ENCODE results near the gene SMIM32.

The SMIM32 gene

DNA sequence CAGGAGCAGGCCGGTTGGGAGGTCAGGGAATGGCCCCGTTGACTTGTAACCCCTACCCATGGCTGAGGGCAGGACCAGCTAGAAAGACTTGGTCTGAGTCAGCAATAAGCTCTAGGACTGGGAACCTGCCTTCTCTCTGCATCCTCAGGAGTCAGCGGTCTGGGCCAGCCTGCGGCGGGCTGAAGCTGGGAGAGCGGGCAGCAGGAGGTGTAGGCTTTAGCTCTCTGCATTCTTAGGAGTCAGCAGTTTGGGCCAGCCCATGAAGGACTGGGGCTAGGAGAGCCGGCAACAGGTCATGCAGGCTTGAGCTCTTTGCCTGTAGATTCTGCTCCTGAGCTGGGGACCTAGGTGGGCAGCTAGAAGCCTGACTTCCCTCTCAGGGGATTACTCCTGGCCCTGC, 6.4 kb upstream of the SMIM32 start:
- TF ChIP-seq, protein P1, sequence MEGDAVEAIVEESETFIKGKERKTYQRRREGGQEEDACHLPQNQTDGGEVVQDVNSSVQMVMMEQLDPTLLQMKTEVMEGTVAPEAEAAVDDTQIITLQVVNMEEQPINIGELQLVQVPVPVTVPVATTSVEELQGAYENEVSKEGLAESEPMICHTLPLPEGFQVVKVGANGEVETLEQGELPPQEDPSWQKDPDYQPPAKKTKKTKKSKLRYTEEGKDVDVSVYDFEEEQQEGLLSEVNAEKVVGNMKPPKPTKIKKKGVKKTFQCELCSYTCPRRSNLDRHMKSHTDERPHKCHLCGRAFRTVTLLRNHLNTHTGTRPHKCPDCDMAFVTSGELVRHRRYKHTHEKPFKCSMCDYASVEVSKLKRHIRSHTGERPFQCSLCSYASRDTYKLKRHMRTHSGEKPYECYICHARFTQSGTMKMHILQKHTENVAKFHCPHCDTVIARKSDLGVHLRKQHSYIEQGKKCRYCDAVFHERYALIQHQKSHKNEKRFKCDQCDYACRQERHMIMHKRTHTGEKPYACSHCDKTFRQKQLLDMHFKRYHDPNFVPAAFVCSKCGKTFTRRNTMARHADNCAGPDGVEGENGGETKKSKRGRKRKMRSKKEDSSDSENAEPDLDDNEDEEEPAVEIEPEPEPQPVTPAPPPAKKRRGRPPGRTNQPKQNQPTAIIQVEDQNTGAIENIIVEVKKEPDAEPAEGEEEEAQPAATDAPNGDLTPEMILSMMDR (IDR thresholded peaks at IDR 0.05; ENCODE audit: extremely low read depth, insufficient read depth, missing control alignments): no peak
- in situ Hi-C loops (cut with MboI; ENCODE audit: low pct_unique_long_range_greater_than_20kb, low sequenced_read_pairs, unreplicated experiment): no loop called here
- DNase-seq (ENCODE audit: low spot score): no peak

GRCh38 chr5:136198453-136198852, 5.5 kb upstream of the SMIM32 start:
- DNase-seq (ENCODE audit: low spot score): no peak
- TF ChIP-seq, protein P1 (IDR thresholded peaks at IDR 0.05; ENCODE audit: extremely low read depth, insufficient read depth, missing control alignments): no peak
- in situ Hi-C loops (cut with MboI; ENCODE audit: low pct_unique_long_range_greater_than_20kb, low sequenced_read_pairs, unreplicated experiment): no loop called here

DNA sequence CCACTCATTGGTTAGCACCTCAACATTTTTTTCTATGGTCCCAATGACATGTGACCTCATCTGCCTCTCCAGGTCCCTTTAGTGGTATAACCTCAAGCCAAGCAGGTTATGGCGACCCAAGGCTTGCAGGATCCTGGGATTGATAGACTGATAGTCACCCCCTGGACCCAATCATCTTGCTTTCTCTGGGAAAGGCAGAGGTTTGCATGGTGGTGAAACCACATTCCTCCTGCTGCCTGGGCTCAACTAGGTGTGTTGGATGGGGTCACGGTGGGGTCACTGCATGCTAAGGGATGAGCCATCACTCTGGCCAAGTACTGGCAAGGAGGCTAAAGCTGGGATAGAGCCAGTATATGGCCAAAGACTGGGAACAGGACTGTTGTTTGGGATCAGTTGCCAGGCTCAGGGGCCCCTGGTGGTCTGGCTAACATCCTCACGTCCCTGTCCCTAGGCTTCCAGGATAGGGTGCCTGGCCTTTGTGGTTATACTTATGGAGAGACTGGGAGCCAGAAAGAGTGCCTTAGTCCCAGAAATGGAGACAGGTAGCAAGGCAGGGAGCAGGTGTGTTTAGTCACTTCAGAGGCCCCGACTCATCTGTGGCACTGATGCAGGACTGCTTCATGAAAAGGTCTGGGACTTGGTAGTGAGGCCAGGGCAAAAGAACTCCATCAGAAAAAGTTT, 4.6 kb upstream of the SMIM32 start:
- TF ChIP-seq, protein P1 (IDR thresholded peaks at IDR 0.05; ENCODE audit: extremely low read depth, insufficient read depth, missing control alignments): no peak
- in situ Hi-C loops (cut with MboI; ENCODE audit: low pct_unique_long_range_greater_than_20kb, low sequenced_read_pairs, unreplicated experiment): no loop called here
- DNase-seq (ENCODE audit: low spot score): no peak

DNA sequence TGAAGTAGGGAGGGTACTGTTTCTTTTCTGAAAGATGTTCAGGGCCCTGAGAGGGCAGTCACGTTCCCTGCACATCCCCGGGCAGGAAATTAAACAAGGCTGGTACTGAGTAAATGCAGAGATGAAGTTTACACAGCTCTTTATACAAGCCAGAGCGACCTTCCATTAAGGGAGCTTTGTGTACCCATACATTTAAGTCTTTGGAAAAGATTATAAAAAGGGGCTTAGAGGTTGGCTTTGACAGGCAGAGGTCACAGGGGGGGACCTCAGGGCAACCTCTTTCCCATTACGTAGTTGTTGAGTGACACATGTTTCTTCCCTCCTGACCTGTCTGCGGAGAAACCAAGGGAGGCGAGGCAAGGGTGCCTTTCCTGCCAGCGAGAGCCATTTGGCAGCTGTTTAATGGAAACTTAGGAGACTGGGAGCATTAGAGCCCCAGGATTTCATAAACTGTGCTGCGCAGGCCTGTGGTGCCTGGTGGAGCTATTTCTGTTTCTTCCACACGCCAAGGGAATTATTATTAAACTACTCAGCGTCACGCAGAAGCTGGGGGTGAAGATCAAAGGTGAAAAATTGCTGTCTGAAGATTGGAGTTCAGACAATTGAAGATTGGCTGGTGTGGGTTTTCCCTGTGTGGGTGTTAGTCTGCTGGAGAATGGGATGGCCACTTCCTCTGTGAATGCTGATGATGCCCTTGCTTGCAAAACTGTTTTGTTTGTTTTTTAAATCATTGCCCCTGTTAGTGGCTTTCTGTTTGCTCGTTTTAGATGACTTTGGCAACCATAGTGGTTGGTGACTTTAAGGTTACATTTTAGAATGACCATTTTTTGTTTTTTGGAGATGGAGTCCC, 3.2 kb upstream of the SMIM32 start:
- TF ChIP-seq, protein P1 (IDR thresholded peaks at IDR 0.05; ENCODE audit: extremely low read depth, insufficient read depth, missing control alignments): no peak
- no peak for DNase-seq (ENCODE audit: low spot score)
- in situ Hi-C loops (cut with MboI; ENCODE audit: low pct_unique_long_range_greater_than_20kb, low sequenced_read_pairs, unreplicated experiment): no loop called here

DNA sequence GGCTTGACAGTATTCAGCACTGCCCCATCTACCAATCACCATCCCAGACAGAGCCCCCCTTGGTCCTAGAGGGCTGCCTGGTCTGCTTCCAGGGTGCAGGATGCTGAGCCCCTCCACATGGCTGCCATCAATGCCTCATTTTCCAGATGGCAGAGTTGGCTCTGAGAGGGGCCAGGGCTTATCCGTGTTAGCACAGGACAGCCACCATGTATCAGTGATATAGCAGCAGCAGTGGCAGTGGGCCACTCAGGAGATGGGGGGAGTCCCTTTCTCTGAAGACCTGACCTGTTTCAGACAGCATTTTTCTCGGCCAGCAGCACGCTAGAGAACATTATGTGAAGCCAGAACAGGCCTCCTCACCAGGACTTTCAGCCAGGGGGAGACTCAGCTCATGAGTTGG, 1.6 kb upstream of the SMIM32 start:
- in situ Hi-C loops (cut with MboI; ENCODE audit: low pct_unique_long_range_greater_than_20kb, low sequenced_read_pairs, unreplicated experiment): no loop called here
- no peak for DNase-seq (ENCODE audit: low spot score)
- TF ChIP-seq, protein P1 (IDR thresholded peaks at IDR 0.05; ENCODE audit: extremely low read depth, insufficient read depth, missing control alignments): no peak

GRCh38 chr5:136193322-136193935, 467 bp upstream of the SMIM32 start:
- TF ChIP-seq, protein P1 (IDR thresholded peaks at IDR 0.05; ENCODE audit: extremely low read depth, insufficient read depth, missing control alignments): no peak
- in situ Hi-C loops (cut with MboI; ENCODE audit: low pct_unique_long_range_greater_than_20kb, low sequenced_read_pairs, unreplicated experiment): no loop called here
- DNase-seq (ENCODE audit: low spot score): no peak

Measured in GM13977 (cell line).